Lower lobe of right lung (tissue), 2 donors: ENCODE data around the gene PNKP. TPM values are rescaled to one million over a fixed set of nuclear protein-coding genes. Genes with fewer than 3 reads are reported as not detected.

ENCODE experiments used
- ATAC-seq, 2 donors: fragments of 200-7000 bp; cut with Tn5 transposase; one replicate each; pipeline ENCODE4 v1.9.1; 2020 to 2022; ENCODE audit warnings: mild to moderate bottlenecking in 2 of 2, moderate library complexity in 2 of 2
- DNase-seq: peaks from one replicate; pipeline ENCODE4 v3.0.0-alpha.2; 2020
- H3K27ac ChIP-seq: fragments of 200-600 bp; one replicate; pipeline ENCODE4 v1.8.0; 2022
- H3K27me3 ChIP-seq: fragments of 200-600 bp; one replicate; pipeline ENCODE4 v1.8.0; 2022; ENCODE audit warnings: low read depth
- H3K36me3 ChIP-seq: fragments of 200-600 bp; one replicate; pipeline ENCODE4 v1.8.0; 2022; ENCODE audit warnings: mild to moderate bottlenecking
- H3K4me1 ChIP-seq: fragments of 200-600 bp; one replicate; pipeline ENCODE4 v1.8.0; 2022
- H3K4me3 ChIP-seq: fragments of 200-600 bp; one replicate; pipeline ENCODE4 v1.8.0; 2022; ENCODE audit warnings: mild to moderate bottlenecking
- H3K9me3 ChIP-seq: fragments of 200-600 bp; one replicate; pipeline ENCODE4 v1.8.0; 2022
- CTCF ChIP-seq: fragments of 200-600 bp; IDR thresholded peaks from one replicate; pipeline ENCODE4 v1.8.0; 2022; ENCODE audit warnings: antibody characterized with exemption, mild to moderate bottlenecking
- intact Hi-C: fragments of 100-400 bp; cut with DNase I; formaldehyde crosslinking; loops from one replicate; pipeline ENCODE4 v1.11.0; 2022
- total RNA-seq: library from RNA; stranded (reverse); fragmentation: NEBNext Ultra II Directional; extraction: Animal tissue kit (Norgen Biotek cat#: 25700); gene quantifications from one replicate; pipeline ENCODE4 v1.2.1, GENCODE V29; 2021
- donor health status: DM: no; HTN: yes; CAD: no; lungs with severe emphysema.

Gene PNKP
- total RNA-seq, 1 donor from 2014 or later: 78.0 TPM

GRCh38 chr19:49852631-49853126, 14.7 kb downstream of the PNKP start:
- TF ChIP-seq CTCF: no peak
- Histone ChIP-seq H3K36me3 (peaks cover 29% of the 10 kb centered on the region), H3K27ac (no peak overlapping the region), H3K27me3 (no peaks in the 10 kb centered on the region), H3K4me3 (peak overlapping the region; percentile 96), H3K9me3 (no peaks in the 10 kb centered on the region), H3K4me1 (peaks cover 27% of the 10 kb centered on the region)
- ATAC-seq (no peak), DNase-seq (no peak)
- intact Hi-C loops: no loop called here

- H3K4me1 ChIP-seq: peaks cover 27% of the 10 kb centered on the region
- no peak for ATAC-seq
- H3K27ac ChIP-seq: peak overlapping the region; percentile 99
- no peaks in the 10 kb centered on the region for H3K9me3 ChIP-seq
- H3K27me3 ChIP-seq: no peaks in the 10 kb centered on the region
- intact Hi-C loops: no loop called here
- peaks cover 18% of the 10 kb centered on the region for H3K36me3 ChIP-seq
- DNase-seq: peak; percentile 53
- no peak for TF ChIP-seq CTCF
- peak overlapping the region; percentile 96 for H3K4me3 ChIP-seq
These were observed 15.7 kb downstream of the PNKP start for GRCh38 chr19:49851456-49852259.

DNA sequence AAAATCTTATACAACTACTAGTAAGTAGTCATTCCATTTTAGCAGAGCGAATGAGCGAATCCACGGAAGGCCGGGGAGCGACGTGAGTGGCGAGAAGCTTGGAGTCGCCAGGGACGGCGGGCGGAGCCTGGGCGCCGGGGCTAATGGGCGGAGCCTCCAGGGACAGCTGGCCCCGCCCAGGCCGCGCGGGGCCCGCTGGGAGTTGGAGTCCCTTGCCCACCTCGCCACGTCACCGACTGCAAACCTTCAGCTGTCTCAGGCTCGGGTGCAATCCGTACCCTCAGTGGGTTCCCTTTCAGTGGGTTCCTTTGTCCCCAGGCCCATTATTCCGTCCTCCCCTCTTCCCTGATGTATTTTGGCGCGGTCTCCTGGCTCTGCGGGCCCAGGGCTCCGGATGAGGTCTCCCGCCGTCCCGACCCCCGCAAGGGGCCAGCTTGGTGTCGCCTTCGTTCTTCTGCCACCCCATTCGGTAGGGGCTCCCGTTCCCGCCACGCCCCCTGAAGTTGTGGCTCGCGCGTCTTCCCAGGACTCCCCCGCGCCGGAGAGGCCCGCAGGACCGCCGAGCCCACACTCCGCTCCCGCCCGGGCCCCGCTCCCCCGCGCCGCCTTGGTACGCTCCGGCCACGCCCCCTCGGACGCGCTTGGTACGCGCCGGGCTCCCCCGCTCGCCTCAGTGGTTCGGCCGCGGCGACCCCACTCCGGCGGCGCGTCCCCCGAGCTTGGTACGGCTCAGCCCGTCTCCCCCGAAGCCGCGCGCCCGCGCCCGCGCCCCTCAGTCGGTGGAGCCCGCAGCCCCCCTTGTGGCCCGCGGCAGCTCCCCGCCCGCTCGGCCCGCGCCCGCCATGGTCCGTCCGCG, 16.7 kb downstream of the PNKP start, which contains the start of gene PTOV1:
Gene PTOV1 (plus strand): TSS at position 673 of the 856 bp plus-strand sequence.
- intact Hi-C loops: no loop called here
- Histone ChIP-seq H3K4me1 (peaks cover 27% of the 10 kb centered on the region), H3K4me3 (peak within 1 kb of the TSS; percentile 96), H3K27me3 (no peaks in the 10 kb centered on the region), H3K9me3 (no peaks in the 10 kb centered on the region), H3K36me3 (peaks cover 15% of the 10 kb centered on the region), H3K27ac (peak within 1 kb of the TSS; percentile 99)
- TF ChIP-seq CTCF: no peak
- ATAC-seq (peak; percentile 96 to 97), DNase-seq (peak; percentile 94)

DNA sequence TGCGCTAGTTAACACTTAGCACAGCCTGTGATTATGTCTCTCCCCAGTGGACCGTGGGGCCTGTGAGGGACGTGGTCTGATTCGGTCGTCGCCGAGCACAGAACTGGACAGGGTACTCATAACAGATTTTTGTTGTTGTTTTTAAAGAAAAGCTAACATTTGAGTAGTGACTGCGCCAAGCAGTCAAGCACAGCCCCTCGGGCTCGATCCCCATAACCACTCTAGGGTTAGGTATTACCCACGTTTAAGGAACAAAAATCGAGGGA, 17.2 kb downstream of the PNKP start:
- Histone ChIP-seq H3K27ac (peak overlapping the region; percentile 99), H3K36me3 (peaks cover 10% of the 10 kb centered on the region), H3K4me1 (peaks cover 27% of the 10 kb centered on the region), H3K9me3 (no peaks in the 10 kb centered on the region), H3K27me3 (no peaks in the 10 kb centered on the region), H3K4me3 (peak overlapping the region; percentile 96)
- TF ChIP-seq CTCF: no peak
- intact Hi-C loops: no loop called here
- no peak for DNase-seq
- ATAC-seq: no peak

DNA sequence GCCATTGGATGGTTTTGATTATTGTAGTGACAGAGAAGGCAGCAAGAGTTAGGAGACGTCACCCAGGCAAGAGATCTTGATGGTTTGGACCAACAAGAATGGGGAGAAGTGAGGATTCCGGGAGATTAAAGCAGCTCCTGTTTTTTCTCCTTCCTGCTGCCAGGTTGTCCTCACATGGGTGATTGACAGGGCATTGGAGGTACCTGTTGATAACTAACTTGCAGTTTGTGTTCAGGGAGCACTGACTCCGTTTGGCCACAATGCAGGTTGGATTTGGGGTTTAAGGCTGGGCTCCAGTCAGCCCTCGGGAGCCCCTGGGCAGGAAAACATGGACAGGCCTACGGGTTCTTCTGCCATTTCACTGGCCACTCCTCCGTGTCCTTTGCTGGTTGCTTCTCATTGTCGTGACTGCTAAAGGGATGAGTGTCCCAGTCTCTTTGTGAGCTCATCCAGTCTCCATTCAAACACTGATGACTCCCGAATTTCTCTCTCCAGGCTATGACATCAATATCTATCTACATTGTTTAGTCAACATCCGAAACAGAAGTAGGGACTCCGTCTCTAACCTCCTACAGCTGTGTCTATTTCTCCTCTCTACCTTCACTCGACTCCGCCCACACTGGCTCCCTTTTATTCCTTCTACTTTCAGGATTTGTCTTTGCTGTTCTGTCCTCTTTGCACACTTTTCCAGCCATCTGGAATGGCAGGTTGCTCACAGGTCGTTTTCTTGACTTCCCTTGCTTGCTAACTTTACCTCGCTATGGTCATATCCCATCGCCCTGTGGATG, 17.7 kb downstream of the PNKP start:
- no peak for TF ChIP-seq CTCF
- ATAC-seq: no peak
- H3K9me3 ChIP-seq: no peaks in the 10 kb centered on the region
- peaks cover 5% of the 10 kb centered on the region for H3K36me3 ChIP-seq
- H3K4me3 ChIP-seq: peak overlapping the region; percentile 96
- intact Hi-C loops: no loop called here
- DNase-seq: no peak
- H3K4me1 ChIP-seq: peaks cover 27% of the 10 kb centered on the region
- H3K27ac ChIP-seq: peak overlapping the region; percentile 99
- H3K27me3 ChIP-seq: no peaks in the 10 kb centered on the region
